22Rv1 (cell line): ENCODE data around the gene CD72.

Experiments
- H3K27ac ChIP-seq: fragments of 450-650 bp; 2 replicates; pipeline ENCODE4 v1.5.1; 2017
- CTCF ChIP-seq: fragments of 450-650 bp; IDR thresholded peaks from 2 replicates; pipeline ENCODE4 v1.5.1; 2017; ENCODE audit warnings: mild to moderate bottlenecking
- ZFX ChIP-seq: fragments of 450-650 bp; IDR thresholded peaks from 2 replicates; pipeline ENCODE4 v1.6.1; 2017; ENCODE audit warnings: antibody characterized with exemption, borderline replicate concordance

Gene CD72

GRCh38 chr9:35662437-35662836 is 44.2 kb upstream of the CD72 start:
- H3K27ac ChIP-seq = peak overlapping the region; percentile 89
- TF ChIP-seq CTCF = no peak
- TF ChIP-seq ZFX = no peak

DNA sequence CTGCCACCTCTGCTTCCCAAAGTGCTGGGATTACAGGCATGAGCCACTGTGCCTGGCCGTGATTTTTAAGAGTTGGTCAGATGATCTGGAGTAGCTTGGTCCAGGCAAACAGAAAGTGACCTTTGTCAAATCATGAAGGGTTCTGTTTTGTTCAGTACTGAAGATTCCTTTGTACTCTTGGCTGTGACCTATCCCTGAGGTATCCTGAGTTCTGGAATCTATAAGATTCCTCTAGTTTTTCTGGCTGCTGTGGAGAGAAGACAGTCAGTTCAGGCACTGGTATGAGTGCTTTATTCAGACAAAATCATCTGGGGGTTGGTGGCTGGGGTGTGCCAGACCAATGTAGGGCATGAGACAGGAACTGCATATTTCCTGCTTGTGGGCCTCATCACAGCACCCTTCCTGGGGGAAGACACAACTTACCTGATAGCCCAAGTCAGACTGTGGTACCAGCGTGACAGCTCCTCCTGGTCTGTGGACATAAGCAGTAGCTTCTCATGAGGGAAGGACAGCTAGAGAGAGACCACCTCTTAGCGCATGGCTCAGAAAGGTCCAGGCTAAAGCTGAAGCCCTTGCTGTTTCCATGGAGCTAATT is 43.6 kb upstream of the CD72 start:
- no peak for TF ChIP-seq ZFX
- TF ChIP-seq CTCF = no peak
- H3K27ac ChIP-seq = peak overlapping the region; percentile 89

- peak; percentile 33; the same call in 1 of the 2 replicates for TF ChIP-seq CTCF
- no peak for TF ChIP-seq ZFX
- H3K27ac ChIP-seq = peak overlapping the region; percentile 89
Observed at GRCh38 chr9:35660966-35661415, 42.8 kb upstream of the CD72 start.

DNA sequence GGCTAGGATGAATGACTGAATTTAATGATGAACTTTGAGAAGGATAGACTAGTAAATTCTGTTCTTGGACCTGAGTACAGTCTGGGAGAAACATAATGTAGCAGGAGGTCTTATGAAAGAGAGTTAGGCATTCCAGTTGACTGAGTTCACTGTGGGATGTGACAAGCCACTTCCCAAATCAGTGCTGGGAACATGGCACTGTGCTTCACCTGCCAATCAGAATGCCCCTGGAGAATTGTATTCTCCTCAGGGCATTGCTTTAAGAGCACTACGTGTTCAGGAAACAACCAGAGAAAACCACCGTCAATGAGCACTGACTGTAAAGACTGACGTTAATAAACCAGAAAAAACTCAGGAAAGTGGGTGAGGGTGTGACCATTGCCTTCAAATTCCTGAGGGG is 41.1 kb upstream of the CD72 start:
- TF ChIP-seq CTCF (no peak), ZFX (no peak)

GRCh38 chr9:35658968-35659220 is 40.7 kb upstream of the CD72 start:
- TF ChIP-seq ZFX (no peak), CTCF (no peak)
- peak overlapping the region; percentile 89 for H3K27ac ChIP-seq

More for the DNA sequence above, 41.1 kb upstream of the CD72 start:
- H3K27ac ChIP-seq = peak overlapping the region; percentile 89

DNA sequence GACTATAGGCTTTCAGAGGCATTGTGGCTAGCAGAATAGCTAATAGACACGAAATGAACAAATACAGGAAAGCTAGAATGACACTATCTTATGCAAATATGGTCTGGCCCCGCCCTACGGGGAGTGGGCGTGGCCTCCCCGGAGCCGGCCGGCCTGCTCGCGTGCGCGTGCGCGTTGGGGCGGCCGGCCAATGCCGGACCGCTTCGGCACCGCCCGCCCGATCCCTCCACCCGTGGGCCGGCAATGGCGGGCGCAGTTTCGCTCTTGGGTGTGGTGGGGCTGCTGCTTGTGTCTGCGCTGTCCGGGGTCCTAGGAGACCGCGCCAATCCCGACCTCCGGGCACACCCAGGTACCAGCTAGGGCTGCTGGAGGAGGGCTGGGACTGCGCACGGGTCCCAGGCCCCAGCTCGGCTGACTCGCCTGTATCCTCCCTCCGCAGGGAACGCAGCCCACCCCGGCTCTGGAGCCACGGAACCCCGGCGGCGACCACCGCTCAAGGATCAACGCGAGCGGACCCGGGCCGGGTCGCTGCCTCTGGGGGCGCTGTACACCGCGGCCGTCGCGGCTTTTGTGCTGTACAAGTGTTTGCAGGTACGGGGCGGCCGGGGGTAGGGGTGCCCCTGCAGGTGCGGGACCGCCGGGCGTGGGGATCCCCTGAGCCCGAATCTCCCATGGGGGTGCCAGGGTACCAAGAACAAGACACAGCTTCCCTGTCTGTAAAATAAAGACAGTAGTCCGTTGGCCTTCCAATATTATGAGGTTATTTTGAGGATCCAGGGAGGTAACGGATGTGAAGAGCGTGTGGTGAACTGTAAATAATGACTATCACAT is 40.1 kb upstream of the CD72 start, which contains the start of gene CCDC107:
Gene CCDC107, plus strand, starts transcription at position 156 of the 831 bp plus-strand sequence. Its CDS starts 88 bp downstream, at position 244.
- TF ChIP-seq CTCF (peak; percentile 77), ZFX (no peak)
- H3K27ac ChIP-seq = peak within 1 kb of the TSS; percentile 89

GRCh38 chr9:35657546-35658136 is 39.4 kb upstream of the CD72 start, which contains the start of gene RMRP:
TSS of gene RMRP (minus strand) at chr9:35658019.
- no peak for TF ChIP-seq ZFX
- no peak for TF ChIP-seq CTCF
- peak within 1 kb of the TSS; percentile 89 for H3K27ac ChIP-seq
